Measurements from ENCODE around the gene STMN1. TPM values are rescaled to one million over a fixed set of nuclear protein-coding genes. Genes with fewer than 3 reads are reported as not detected.

Gene STMN1
- total RNA-seq, 1 experiment from 2014 or later, result 418 TPM

- H3K27ac Mint-ChIP-seq, result no peak overlapping the region
- TF ChIP-seq FOXK1 (CRISPR knock-in tag; IDR thresholded peaks at IDR 0.05) (no peak), NFATC4 (CRISPR knock-in tag; IDR thresholded peaks at IDR 0.05) (no peak), STAT6 (CRISPR knock-in tag; conservative IDR thresholded peaks at IDR 0.05; ENCODE audit: low read depth) (no peak), JUN (CRISPR knock-in tag; IDR thresholded peaks at IDR 0.05) (no peak), HMGXB4 (CRISPR knock-in tag; IDR thresholded peaks at IDR 0.05) (no peak)
- TF ChIP-seq, protein P1, sequence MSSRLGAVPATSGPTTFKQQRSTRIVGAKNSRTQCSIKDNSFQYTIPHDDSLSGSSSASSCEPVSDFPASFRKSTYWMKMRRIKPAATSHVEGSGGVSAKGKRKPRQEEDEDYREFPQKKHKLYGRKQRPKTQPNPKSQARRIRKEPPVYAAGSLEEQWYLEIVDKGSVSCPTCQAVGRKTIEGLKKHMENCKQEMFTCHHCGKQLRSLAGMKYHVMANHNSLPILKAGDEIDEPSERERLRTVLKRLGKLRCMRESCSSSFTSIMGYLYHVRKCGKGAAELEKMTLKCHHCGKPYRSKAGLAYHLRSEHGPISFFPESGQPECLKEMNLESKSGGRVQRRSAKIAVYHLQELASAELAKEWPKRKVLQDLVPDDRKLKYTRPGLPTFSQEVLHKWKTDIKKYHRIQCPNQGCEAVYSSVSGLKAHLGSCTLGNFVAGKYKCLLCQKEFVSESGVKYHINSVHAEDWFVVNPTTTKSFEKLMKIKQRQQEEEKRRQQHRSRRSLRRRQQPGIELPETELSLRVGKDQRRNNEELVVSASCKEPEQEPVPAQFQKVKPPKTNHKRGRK (CRISPR knock-in tag; IDR thresholded peaks at IDR 0.05; ENCODE audit: borderline replicate concordance), result no peak
- ATAC-seq, result no peak
- ChIA-PET CTCF (interaction anchor here (0.7 kb wide), 1 partner anchor 1564 kb away, joined by 4 read pairs; no protein-coding TSS in a partner anchor), POLR2A (interaction anchor here (0.7 kb wide), 1 partner anchor 29 kb away, joined by 7 read pairs; no protein-coding TSS in a partner anchor)
- DNase-seq (ENCODE audit: low spot score), result no peak
- no peak overlapping the region for H3K4me3 Mint-ChIP-seq
- no peaks in the 10 kb centered on the region for H3K9me3 Mint-ChIP-seq
- H3K36me3 Mint-ChIP-seq, result no peaks in the 10 kb centered on the region
- peaks cover 9% of the 10 kb centered on the region for H3K4me1 Mint-ChIP-seq
- no peaks in the 10 kb centered on the region for H3K27me3 Mint-ChIP-seq (ENCODE audit: low read depth)
These were observed 51.7 kb downstream of the STMN1 start for GRCh38 chr1:25854554-25854953.

Small RNAs within 50 kb of the gene (microRNA-seq; reads per million reads assigned to microRNA genes)
- 1.4 reads per million for gene MIR3917 (ENCODE audit: borderline number of aligned reads)

Other genes with a start within 250 kb of the STMN1 start
- gene SELENON, start 106.2 kb downstream of the STMN1 start, total RNA-seq (2021), result 80.2 to 99.6 TPM (median 96.0 TPM) in 3 replicates
- gene MTFR1L, start 86.5 kb downstream of the STMN1 start, total RNA-seq (2021), result 28.9 to 32.2 TPM (median 30.5 TPM) in 3 replicates
- gene AUNIP, start 47.0 kb downstream of the STMN1 start, total RNA-seq (2021), result 14.2 to 16.1 TPM (median 15.1 TPM) in 3 replicates
- gene PAQR7, start 30.7 kb downstream of the STMN1 start, total RNA-seq (2021), result 6.7 to 9.1 TPM (median 8.4 TPM) in 3 replicates
- 9.4 to 11.8 TPM (median 11.5 TPM) in 3 replicates for gene PAFAH2, start 91.6 kb upstream of the STMN1 start, total RNA-seq (2021)
- gene EXTL1, start 115.4 kb upstream of the STMN1 start, total RNA-seq (2021), result 1.3 to 2.1 TPM (median 1.9 TPM) in 3 replicates
- 0.15 to 0.41 TPM (median 0.41 TPM) in 3 replicates for gene SLC30A2, start 139.7 kb upstream of the STMN1 start, total RNA-seq (2021)
- gene TRIM63, start 161.2 kb upstream of the STMN1 start, total RNA-seq (2021), result not detected in 3 replicates
- 4.0 to 5.5 TPM (median 4.3 TPM) in 3 replicates for gene PDIK1L, start 205.4 kb upstream of the STMN1 start, total RNA-seq (2021)